CD1c-positive myeloid dendritic cell (primary cell): ENCODE results near the gene RAC2.
"Not testable (repeated sequence)": the region's sequence is repeated elsewhere in the genome, so short reads cannot be mapped to it uniquely, and the experiment has no call there.

ENCODE experiments used
- DNase-seq: peaks from one replicate; pipeline ENCODE4 v3.0.0-alpha.2; 2016; ENCODE audit errors: extremely low spot score

The RAC2 gene

DNA sequence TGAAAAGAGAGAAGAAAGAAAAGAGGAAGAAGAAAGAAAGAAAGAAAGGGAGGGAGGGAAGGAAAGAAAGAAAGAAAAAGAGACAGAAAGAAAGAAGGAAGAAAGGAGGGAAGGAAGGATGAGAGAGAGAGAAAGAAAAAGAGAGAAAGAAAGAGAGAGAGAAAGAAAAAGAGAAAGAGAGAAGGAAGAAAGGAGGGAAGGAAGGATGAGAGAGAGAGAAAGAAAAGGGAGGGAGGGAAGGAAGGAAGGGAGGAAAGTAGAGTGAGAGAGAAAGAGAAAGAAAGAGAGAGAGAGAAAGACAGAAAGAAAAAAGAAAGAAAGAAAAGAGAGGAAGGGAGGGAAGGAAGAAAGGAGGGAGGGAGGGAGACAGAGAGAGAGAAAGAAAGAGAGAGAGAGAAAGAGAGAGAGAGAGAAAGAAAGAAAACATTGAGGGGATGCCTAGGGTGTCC lies 11.5 kb upstream of the RAC2 start:
- DNase-seq: no peak

DNA sequence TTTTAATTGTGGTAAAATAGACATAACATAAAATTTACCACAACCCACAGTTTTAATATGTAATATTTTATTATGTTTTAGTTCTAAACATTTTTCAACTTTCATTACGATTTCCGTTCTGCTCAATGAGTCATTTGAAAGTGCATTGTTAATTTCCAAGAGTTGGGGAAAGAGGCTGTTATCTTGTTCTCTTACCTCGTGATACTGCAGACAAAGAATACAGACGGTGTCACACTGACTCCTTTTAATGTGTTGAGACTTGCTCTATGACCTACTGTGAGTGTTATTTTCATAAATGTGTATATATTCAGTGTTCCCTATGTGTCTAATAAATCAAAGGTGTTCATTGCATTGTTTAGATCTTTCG lies 10.8 kb upstream of the RAC2 start:
- no peak for DNase-seq

DNA sequence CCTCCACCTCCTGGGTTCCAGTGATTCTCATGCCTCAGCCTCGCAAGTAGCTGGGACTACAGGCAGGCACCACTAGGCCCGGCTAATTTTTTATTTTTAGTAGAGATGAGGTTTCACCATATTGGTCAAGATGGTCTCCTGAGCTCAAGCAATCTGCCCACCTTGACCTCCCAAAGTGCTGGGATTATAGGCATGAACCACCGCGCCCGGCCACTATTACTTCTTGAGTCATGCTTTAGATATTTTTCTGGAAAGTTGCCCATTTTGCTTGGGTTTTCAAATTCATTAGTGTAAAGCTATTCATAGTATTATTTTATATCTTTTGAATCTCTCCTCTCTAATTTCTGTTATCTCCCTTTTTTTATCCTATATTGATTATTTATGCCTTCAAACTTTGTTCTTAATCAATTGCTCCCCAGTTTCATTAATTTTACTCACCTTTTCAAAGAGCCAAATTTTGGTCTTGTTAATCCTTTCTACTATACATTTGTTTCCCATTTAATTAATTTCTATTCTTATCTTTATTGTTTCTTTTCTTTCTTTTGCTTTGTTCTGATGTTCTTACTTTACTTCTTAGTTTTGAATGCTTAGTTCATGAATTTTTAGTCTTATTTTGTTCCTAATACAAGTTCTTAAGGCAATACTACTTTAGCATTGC lies 10.3 kb upstream of the RAC2 start:
- DNase-seq: no peak

DNA sequence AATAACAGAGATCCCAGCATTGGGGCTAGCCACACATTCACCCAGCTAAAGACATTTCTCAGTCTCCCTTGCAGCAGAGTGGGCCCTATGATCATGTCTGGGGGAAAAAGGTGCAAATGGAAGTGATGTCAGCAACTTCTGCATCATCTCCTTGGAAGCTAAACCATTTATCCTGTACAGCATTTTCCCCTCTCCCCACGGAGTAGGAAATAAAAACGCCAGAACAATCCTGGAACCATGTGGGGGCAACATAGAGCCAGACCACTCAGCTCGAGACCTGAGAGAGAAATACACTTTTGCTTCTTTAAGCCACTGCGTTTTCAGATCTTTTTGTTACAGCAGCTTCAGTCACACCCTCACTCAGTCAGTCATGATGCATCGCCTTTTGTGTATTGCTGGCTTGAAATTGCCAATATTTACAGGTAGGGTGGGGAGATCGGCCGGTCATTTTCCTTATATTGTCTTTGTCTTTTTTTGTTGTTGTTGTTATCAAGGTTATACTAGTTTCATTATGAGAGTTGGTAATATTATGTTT lies 9.1 kb upstream of the RAC2 start:
- no peak for DNase-seq

DNA sequence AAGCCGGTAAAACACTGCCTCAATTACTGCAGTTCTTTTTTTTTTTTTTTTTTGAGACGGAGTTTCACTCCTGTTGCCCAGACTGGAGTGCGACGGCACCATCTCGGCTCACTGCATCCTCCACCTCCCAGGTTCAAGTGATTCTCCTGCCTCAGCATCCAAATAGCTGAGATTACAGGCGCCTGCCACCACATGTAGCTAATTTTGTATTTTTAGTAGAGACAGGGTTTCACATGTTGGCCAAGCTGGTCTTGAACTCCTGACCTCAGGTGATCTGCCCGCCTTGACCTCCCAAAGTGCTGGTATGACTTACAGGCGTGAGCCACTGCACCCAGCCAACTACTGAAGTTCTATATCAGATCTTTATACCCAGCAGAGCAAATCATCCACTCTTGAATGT lies 7.8 kb upstream of the RAC2 start:
- not testable (repeated sequence) for DNase-seq

DNA sequence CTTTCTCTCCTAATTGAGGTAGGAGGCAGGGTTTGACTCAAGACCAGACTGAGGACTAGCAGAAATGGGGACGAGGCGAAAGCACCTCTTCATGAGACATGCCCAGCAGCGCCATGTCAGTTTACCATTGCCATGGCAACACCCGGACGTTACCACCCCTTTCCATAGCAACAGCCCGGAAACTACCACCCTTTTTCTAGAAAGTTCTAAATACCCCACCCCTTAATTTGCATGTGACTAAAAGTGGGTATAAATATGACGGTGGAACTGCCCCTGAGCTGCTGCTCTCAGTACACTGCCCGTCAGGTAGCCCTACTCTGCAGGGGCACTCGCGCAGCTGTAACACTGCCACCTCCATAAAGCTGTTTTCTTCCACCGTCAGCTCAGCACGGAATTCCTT lies 5.9 kb upstream of the RAC2 start:
- no peak for DNase-seq

DNA sequence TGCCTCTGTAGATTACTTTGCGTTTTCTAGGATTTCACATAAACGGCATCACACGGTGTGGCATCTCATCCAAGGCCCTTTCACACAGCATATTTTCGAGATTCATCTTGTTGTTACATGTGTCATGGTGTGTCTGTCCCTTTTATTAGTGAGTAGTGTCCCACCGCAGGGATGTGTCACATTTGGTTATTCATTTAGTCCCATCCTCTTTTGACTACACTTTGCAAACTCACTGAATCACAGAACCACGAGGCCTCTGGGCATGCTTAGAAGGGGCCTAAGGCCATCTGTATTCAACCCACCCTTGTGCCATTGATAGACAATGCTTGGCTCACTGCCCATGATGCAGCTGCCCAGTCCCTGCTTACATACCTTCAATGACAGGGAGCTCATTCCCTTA lies 4.2 kb upstream of the RAC2 start:
- DNase-seq: no peak

DNA sequence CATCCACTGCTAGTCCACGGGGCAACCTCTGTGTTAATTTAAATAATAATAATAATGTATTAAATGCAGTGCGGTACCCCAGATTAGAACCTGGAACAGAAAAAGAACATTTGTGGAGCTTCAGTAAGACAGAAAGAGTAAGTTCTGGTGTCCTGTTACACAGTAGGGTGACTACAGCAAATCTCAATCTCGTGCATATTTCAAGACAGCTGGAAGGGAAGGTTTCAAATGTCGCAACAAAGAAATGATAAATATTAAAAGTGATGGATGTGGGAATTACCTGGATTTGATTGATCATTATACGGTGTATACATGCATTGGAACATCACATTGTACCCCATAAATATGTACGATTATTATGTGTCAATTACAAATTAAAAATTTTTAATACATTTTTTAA lies 1.7 kb upstream of the RAC2 start:
- DNase-seq: no peak

DNA sequence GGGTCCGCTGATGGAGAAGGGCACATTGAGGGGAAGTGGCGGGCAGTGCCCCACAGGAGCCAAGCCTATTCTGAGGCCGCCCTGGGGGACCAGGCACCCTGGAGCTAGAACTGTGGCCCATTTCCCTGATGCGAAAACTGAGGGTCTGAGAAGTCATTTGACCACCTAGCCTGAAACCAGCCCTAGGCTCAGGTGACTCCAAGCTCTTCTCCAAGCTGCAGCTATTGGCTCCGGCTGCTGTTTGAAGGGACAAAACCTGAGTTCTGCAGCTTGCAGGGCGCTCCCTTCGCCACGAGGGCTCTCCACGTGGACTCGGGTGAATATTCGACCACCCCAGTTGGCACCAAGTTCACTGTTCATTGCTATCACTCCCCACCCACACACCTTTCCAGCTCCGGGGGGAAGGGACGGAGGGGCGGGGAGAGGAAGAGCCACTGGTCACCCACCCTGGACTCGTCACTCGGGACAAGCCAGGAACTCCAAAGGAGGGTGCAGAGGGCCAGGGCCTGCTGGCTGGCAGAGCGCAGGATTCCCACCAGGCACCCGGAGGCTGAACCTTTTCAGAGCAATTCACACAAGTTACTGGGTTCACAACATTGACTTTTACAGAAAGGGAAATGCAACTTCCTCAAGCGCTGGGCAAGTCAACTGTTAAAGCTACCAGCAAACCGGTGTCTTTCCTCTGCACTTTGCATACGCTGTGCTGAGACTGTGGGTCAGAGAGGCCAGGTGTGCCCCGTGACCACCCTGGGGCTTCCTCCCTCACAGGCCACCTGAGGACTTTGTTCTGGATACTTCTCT lies 1.1 kb upstream of the RAC2 start:
- DNase-seq: peak; percentile 59

DNA sequence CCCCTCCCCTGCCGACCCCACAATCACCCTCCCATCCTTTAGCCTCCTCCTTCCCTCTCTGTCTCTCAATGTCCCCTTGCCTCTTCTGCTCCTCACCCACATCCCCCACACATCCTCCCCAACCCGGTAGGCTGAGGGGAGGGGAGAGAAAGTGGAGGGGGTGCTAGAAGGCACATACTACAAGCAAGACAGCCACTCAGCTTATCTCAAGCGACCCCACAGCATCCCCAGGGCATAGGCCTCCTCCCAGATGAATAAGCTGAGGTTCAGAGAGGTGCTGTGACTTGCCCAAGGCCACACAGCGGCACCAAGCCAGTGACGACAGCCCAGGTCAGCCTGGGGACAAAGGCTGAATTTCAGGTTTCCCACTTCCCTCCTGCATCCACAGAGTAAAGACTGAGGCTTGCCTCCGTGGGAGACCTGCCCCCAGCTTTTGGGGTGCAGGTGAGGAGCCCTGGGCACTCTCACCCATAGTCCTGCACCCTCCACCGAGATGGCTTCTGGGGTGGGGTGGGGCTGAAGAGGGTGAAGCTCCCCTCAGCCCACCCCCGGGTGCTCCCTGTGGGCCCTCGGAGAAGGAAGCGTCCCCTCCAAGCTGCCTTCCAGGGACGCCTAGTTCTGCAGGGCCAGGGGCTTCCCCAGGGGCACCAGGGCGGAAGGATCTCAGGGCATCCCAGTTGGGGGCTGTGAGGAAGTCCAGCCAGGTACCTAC lies 511 bp downstream of the RAC2 start:
- peak; percentile 39 for DNase-seq

DNA sequence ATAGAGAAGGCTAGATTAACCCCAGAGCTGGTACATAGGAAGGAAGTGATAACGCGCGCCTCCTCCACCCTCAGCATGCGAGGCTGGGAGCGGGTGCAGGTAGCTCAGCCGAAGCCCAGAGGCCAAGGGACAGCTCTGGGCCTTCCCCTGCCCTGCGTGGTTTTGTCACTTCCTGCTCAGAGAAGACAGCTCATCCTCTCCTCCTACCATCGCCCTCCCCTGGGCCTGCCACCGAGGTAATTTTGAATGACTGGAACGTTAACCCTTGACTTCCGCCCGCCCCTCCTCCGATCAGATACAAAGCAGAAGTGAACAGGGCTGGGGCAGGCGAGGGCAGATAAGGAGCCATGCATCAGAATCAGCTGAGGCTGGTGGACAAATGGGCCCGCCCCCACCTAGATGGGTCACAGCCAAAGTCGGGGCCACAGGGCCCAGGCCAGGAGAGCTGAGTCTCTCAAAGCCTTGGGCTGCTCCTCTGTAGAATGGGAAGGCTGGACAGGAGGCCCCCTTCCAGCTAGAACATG lies 1.6 kb downstream of the RAC2 start:
- DNase-seq: peak; percentile 95

DNA sequence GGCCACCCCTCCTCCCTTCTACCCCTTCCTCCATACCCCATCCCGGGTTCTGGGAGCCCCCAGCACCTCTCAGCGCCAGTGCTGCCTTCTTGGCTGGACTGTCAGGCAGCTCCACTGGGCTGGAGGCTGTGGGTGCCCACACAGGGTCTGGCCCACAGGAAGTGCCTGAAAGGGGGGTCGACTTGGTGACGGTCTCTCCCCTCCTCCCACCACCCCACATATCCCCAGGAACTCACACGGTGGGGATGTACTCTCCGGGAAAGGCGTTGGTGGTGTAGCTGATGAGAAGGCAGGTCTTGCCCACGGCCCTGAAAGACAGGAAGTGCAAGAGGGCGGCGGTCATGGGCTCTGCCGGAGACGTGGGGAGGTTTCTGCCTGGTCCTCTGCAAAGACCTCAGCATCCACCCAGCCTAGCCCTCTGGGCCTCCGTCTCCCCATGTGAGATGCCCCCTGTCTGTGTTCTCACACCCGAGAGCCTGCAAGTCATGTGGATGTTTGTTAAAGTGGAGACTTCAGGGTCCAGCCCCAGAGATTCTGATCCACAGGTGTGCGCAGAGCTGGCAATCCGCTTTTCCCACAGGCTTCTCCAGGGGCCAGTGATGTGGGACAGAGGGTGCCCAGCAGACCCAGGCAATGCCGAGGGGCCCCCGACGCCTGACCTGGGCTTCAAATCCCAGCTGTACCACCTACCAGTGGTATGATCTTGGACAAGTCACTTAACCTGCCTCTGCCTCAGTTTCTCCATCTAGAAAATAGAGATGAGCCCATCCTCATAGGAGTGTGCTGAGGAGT lies 2.5 kb downstream of the RAC2 start:
- peak; percentile 71 for DNase-seq

DNA sequence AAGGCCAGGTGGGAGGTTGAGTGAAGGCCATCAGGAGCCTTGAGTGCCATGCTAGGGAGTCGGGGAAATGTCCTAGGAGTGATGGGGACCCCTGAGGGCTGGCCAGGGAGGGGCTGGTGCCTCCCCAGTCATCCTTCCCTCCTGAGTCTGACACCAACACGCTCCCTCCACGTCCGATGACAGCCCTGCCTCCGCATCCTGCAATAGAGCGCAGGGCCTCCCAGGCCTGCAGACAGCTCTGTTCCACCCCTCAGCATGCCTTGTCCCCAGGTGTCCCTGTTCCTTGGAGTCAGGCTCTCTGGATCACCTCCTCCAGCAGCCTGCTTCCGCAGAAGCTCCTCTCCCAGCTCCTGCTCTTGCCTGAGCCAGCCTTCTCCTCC lies 3.1 kb downstream of the RAC2 start:
- DNase-seq: no peak

DNA sequence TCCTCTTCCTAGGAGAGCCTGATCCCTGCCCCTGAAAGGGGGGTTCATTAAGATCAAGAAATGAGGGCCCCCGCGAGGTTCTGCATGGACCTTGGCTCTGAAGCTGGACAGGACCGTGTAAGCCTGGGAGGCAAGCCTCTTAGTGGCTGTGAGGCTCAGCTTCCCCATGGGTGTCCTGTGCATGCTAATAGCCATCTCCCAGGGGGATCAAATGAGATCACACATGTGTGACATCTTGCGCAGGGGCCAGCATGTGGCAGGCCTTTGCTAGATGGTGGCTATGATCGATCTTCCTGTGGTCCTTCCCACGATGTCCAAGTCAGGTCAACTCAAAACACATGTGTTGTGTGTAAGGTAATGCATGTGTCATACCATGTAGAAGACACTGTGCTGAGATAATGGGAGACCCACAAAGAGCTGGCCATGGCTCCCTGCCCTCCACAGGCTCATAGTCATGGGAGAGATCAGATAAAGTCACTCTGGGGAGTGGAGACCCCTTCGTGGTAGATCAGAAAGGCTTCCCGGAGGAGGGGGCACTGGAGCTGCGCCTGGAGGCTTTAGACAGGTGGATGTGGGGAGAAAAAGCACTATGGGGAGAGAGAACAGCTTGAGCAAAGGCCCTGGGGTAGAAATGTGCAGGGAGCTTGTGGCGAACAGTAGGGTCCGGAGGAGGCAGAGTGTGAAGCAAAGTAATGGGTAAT lies 3.7 kb downstream of the RAC2 start:
- no peak for DNase-seq

DNA sequence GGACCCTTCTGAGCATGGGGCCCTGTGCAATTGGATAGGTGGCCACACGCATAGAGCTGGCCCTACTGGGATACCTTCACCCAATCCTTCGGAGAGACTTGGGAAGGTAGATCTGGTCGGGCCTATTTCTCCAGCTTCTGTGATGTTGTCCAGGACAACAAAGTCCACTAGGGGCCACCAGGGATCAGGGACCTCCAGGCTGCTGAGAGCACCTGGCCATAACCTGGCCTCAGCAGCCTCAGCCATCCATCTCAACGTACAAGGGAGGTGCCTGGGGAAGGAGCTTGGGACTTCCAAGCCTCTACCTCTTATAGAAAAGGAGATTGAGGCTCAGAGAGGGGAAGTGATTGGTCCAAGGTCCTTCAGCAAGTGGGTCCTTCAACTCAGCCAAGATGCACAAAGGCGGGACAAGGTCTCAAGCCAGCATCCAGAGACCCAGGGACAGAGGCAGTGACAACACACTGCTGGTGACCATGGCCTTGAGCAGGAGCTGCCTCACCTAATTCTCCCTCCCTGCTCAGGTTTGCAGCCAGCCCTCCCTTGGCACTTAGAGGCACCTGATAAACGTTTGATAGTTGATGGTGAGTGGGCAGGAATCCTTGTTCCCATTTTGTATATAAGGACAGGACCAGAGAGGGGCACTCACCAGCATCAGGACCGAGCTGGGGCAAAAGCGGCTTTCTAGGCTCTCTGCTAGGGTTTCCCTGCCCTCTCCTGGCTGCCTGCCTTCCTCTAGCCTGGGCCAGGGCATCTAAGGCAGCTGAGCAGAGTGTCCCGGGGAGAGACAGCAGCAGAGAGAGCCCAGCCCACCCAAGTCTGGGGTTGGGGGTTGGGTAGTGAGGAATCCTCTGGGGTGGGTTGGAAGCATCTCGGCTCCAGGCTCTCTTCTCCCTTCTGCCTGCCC lies 4.5 kb downstream of the RAC2 start:
- no peak for DNase-seq

DNA sequence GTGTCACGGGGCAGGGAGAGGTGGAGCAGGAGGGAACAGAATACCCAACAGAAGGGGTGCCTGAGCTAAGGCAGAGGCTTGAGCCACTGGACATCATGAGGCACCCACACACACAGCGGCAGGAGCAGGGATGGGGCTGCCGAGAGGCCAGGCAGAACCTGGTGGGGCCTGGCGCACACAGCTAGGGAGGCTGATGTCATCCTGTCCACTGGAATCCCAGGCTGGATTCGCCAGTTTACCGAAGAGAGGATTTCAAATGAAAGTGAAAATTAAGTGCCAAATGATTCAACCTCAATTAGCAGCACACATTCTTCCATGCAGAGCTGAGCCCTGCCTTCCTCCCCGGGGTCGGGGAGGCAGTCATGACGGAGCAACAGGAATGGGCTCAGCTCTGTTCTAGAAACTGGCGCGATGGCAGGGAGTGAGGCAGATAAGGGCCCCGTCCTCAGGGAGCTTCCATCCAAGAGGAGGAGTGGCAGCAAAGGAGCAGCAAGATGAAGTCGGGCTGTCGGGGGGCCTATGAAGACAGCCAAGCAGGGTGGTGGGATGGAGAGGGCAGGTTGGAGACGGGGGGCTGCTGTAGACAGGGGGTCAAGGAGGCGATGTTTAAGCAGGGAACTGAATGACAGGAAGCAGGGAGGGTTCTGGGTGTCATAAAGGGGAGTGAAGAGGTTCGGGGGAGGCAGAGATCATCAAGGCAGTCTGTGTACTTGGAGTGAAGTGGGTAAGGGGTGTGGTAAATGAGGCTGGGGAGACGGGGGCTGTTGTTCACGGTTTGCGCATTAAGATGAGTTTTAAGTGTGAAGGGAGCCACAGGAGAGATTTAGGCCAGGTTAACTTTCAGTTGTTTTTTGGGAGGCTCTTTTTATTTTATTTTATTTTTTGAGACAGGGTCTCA lies 6.4 kb downstream of the RAC2 start:
- no peak for DNase-seq

DNA sequence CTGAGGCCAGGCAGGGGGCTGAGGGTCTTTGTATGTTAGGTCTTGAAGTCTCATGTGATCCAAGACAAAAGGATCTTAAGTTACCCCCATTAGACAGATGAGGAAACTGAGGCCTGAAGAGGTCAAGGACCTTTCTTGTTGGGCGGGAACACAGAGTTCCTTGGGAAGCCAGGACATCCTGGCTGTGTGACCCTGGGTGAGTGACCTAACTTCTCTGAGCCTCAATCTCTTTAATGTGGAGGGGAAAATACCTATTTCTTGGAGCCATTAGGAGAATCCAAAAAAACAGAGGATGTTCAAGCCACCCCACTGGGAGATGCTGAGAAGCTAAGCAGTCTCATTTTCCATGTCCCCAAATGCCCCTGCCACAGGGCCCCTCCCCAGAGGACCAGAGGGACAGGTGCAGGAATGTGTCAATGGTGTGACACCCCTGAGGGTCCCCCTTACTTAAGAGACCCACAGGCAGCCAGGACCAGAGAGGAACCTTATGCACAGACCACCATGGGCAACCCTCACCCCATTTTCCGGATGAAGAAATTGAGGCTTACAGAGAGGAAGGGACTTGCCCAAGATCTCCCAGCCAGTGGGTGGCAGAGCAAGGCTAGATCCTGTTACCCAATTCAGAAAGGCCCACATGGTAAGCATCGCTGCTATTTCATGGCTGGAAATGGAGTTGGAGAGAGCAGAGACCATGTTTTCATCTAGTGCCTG lies 8.0 kb downstream of the RAC2 start:
- DNase-seq: peak; percentile 63
